ENCODE data around the gene CCDC39.
"Not testable (repeated sequence)": the region's sequence is repeated elsewhere in the genome, so short reads cannot be mapped to it uniquely, and the experiment has no call there.

CCDC39 gene

GRCh38 chr3:180601688-180602666, 77.3 kb downstream of the CCDC39 start, which contains the start of gene TTC14:
Gene TTC14 (plus strand): TSS chr3:180602163. CDS start chr3:180602262, 99 bp downstream.
- peak within 1 kb of the TSS; percentile 98 to 99 (median 99) for H3K27ac Mint-ChIP-seq
- H3K9me3 Mint-ChIP-seq: peaks cover 3% of the 10 kb centered on the region
- peak in 1 of 3 experiments; percentile 6 for TF ChIP-seq CTCF (IDR thresholded peaks at IDR 0.05; ENCODE audit: unreplicated experiment in 3 of 3)
- H3K4me3 Mint-ChIP-seq: peak within 1 kb of the TSS; percentile 98 to 100 (median 99)
- peaks cover 20% of the 10 kb centered on the region for H3K4me1 Mint-ChIP-seq
- peaks cover 29% of the 10 kb centered on the region for H3K27me3 Mint-ChIP-seq (ENCODE audit: low read depth)
- H3K36me3 Mint-ChIP-seq (ENCODE audit: low read depth): peaks cover 35% of the 10 kb centered on the region

DNA sequence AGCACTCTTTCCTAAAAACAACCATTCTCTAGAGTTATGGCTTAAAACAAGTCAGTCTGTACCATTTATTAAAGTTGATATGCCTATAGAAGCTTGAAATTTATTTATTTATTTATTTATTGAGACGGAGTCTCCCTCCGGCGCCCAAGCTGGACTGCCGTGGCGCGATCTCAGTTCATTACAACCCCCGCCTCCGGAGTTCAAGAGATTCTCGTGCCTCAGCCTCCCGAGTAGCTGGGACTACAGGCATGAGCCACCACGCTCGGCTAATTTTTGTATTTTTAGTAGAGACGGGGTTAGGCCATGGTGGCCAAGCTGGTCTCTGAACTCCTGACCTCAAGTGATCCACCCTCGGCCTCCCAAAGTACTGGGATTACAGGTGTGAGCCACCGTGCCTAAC, 78.8 kb downstream of the CCDC39 start:
- peaks cover 32% of the 10 kb centered on the region for H3K27me3 Mint-ChIP-seq (ENCODE audit: low read depth)
- H3K9me3 Mint-ChIP-seq: peaks cover 3% of the 10 kb centered on the region
- no peak for TF ChIP-seq CTCF (IDR thresholded peaks at IDR 0.05; ENCODE audit: unreplicated experiment in 3 of 3)
- peaks cover 20% of the 10 kb centered on the region for H3K4me1 Mint-ChIP-seq
- H3K27ac Mint-ChIP-seq: peak overlapping the region; percentile 45 to 99 (median 98)
- peak overlapping the region; percentile 98 to 100 (median 99) for H3K4me3 Mint-ChIP-seq
- H3K36me3 Mint-ChIP-seq (ENCODE audit: low read depth): peaks cover 24% of the 10 kb centered on the region

- TF ChIP-seq CTCF (IDR thresholded peaks at IDR 0.05; ENCODE audit: unreplicated experiment in 3 of 3): no peak
- H3K36me3 Mint-ChIP-seq (ENCODE audit: low read depth): no peaks in the 10 kb centered on the region
- H3K9me3 Mint-ChIP-seq: no peaks in the 10 kb centered on the region
- H3K4me3 Mint-ChIP-seq: no peak overlapping the region
- H3K4me1 Mint-ChIP-seq: no peaks in the 10 kb centered on the region
- H3K27ac Mint-ChIP-seq: no peak overlapping the region
- H3K27me3 Mint-ChIP-seq (ENCODE audit: low read depth): peaks cover 41% of the 10 kb centered on the region
Measured at GRCh38 chr3:180595559-180595935, 83.7 kb downstream of the CCDC39 start.

DNA sequence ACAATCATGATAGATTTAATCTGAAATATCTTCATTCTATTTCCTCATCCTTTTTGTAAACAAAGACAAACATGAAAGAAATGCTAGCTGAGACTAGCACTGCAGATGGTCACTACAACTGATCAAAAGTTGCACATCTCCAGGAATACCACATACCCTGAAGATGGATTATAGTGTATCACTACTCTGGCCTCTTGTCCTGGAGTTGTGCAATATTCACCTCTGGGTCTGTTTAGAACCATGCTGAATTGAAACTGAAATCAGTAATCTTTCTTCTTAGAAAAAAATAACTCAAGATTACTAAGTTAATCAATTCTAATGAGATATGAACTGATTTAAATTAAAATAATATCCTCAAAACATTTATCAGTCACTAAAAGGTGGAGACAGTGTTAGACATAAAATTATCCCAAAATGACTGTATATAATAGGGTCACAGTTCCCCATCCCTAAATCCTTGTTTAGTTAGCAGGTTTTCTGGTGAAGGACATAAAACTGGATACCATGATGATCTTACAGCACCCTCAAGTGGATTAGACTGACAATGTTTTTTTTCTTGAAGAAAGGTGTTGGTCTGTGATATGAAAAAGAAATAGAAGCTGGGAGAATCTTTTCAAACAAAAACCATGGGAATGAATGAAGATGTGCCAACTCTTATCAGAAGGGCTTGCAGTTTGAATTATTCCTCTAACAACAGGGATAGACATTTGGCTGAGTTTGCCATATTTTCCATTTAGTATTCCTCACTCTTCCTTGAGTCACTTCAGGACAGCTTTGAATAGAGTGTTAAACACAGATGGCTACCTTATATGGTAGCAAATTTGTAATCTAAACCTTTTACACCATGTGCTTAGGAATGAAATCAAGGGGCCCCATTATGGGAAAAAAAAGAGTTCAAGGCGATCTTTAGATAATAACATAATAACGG, 84.4 kb downstream of the CCDC39 start:
- H3K4me3 Mint-ChIP-seq: no peak overlapping the region
- H3K9me3 Mint-ChIP-seq: no peaks in the 10 kb centered on the region
- H3K36me3 Mint-ChIP-seq (ENCODE audit: low read depth): no peaks in the 10 kb centered on the region
- H3K4me1 Mint-ChIP-seq: no peaks in the 10 kb centered on the region
- peaks cover 37% of the 10 kb centered on the region for H3K27me3 Mint-ChIP-seq (ENCODE audit: low read depth)
- H3K27ac Mint-ChIP-seq: no peak overlapping the region
- TF ChIP-seq CTCF (IDR thresholded peaks at IDR 0.05; ENCODE audit: unreplicated experiment in 3 of 3): peak; percentile 50 to 62 (median 51)

DNA sequence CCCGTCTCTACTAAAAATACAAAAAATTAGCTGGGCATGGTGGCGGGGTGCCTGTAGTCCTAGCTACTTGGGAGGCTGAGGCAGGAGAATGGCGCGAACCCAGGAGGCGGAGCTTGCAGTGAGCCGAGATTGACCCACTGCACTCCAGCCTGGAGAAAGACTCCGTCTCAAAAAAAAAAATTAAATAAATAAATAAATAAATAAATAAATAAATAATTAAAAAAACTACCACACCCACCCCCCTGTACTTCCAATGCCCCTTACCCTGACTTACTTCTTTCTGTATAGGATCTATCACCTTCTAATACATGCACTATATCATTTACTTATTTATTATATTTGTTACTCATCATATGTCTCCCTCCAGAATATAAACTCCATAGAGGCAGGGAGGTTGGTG, 85.7 kb downstream of the CCDC39 start:
- peaks cover 27% of the 10 kb centered on the region for H3K27me3 Mint-ChIP-seq (ENCODE audit: low read depth)
- H3K4me1 Mint-ChIP-seq; H3K27ac Mint-ChIP-seq; H3K4me3 Mint-ChIP-seq; H3K36me3 Mint-ChIP-seq (ENCODE audit: low read depth); H3K9me3 Mint-ChIP-seq: not testable (repeated sequence)

- peaks cover 16% of the 10 kb centered on the region for H3K27me3 Mint-ChIP-seq (ENCODE audit: low read depth)
- H3K4me1 Mint-ChIP-seq: no peaks in the 10 kb centered on the region
- no peak for TF ChIP-seq CTCF (IDR thresholded peaks at IDR 0.05; ENCODE audit: unreplicated experiment in 3 of 3)
- no peak overlapping the region for H3K27ac Mint-ChIP-seq
- H3K4me3 Mint-ChIP-seq: no peak overlapping the region
- no peaks in the 10 kb centered on the region for H3K9me3 Mint-ChIP-seq
- H3K36me3 Mint-ChIP-seq (ENCODE audit: low read depth): no peaks in the 10 kb centered on the region
Measured at GRCh38 chr3:180590396-180590795, 88.9 kb downstream of the CCDC39 start.
